Neural progenitor cell (in vitro differentiated cells): ENCODE data around the gene RND2. TPM values are rescaled to one million over a fixed set of nuclear protein-coding genes. Genes with fewer than 3 reads are reported as not detected.

Source experiments
- DNase-seq: peaks from one replicate; pipeline ENCODE4 v3.0.0-alpha.2; 2016; ENCODE audit warnings: low spot score
- H2AFZ ChIP-seq: fragments of 200-600 bp; sonication (generic); replicated peaks from 2 replicates; pipeline ENCODE4 v1.6.1; 2016; ENCODE audit warnings: antibody characterized with exemption
- H3F3A ChIP-seq: fragments of 200-600 bp; sonication (generic); 2 replicates; pipeline ENCODE4 v1.6.1; 2016; ENCODE audit warnings: antibody characterized with exemption, low read depth
- H3K27ac ChIP-seq: fragments of 200-600 bp; sonication (generic); 2 replicates; pipeline ENCODE4 v1.5.1; 2016; ENCODE audit warnings: mild to moderate bottlenecking
- H3K27me3 ChIP-seq: fragments of 200-600 bp; sonication (generic); 2 replicates; pipeline ENCODE4 v1.6.1; 2016; ENCODE audit warnings: mild to moderate bottlenecking, moderate library complexity
- H3K36me3 ChIP-seq: fragments of 200-600 bp; sonication (generic); 2 replicates; pipeline ENCODE4 v1.5.1; 2016
- H3K4me1 ChIP-seq: fragments of 200-600 bp; sonication (generic); 2 replicates; pipeline ENCODE4 v1.6.1; 2016; ENCODE audit warnings: mixed run types
- H3K4me2 ChIP-seq: fragments of 200-600 bp; sonication (generic); 2 replicates; pipeline ENCODE4 v1.6.1; 2016
- H3K4me3 ChIP-seq: fragments of 200-600 bp; sonication (generic); 2 replicates; pipeline ENCODE4 v1.5.1; 2016
- H3K79me2 ChIP-seq: fragments of 200-600 bp; sonication (generic); 2 replicates; pipeline ENCODE4 v1.6.1; 2016; ENCODE audit warnings: low read depth
- H3K9ac ChIP-seq: fragments of 200-600 bp; sonication (generic); 2 replicates; pipeline ENCODE4 v1.6.1; 2016
- H3K9me3 ChIP-seq: fragments of 200-600 bp; sonication (generic); 2 replicates; pipeline ENCODE4 v1.5.1; 2016; ENCODE audit warnings: low read depth
- H4K20me1 ChIP-seq: fragments of 200-600 bp; sonication (generic); 2 replicates; pipeline ENCODE4 v1.6.1; 2016; ENCODE audit warnings: low read depth
- H3K27ac Mint-ChIP-seq: 3 replicates; pipeline ENCODE4 v1.8.0; 2021; ENCODE audit warnings: mixed read lengths
- H3K27me3 Mint-ChIP-seq: 2 replicates; pipeline ENCODE4 v1.8.0; 2022; ENCODE audit warnings: low read depth, mild to moderate bottlenecking, inconsistent platforms, moderate library complexity, mixed read lengths; ENCODE audit not compliant: insufficient read depth
- H3K36me3 Mint-ChIP-seq: 3 replicates; pipeline ENCODE4 v1.8.0; 2021; ENCODE audit warnings: mixed read lengths
- H3K4me1 Mint-ChIP-seq: 3 replicates; pipeline ENCODE4 v1.8.0; 2021; ENCODE audit warnings: mixed read lengths
- H3K4me3 Mint-ChIP-seq: 3 replicates; pipeline ENCODE4 v1.8.0; 2021; ENCODE audit warnings: mild to moderate bottlenecking, moderate library complexity, mixed read lengths
- H3K9me3 Mint-ChIP-seq: 3 replicates; pipeline ENCODE4 v1.8.0; 2020; ENCODE audit warnings: mixed read lengths
- EZH2 ChIP-seq: fragments of 200-600 bp; sonication (generic); IDR thresholded peaks from 2 replicates; pipeline ENCODE4 v1.6.1; 2017; ENCODE audit warnings: antibody characterized with exemption, mild to moderate bottlenecking, moderate library complexity
- EZH2phosphoT487 ChIP-seq: fragments of 200-600 bp; sonication (generic); IDR thresholded peaks from 2 replicates; pipeline ENCODE4 v1.6.1; 2017; ENCODE audit warnings: antibody characterized with exemption
- total RNA-seq: library from RNA; depleted of rRNA; stranded (reverse); fragments of >200 nt; gene quantifications from 2 replicates; pipeline ENCODE4 v1.2.3, GENCODE V29; 2015; ENCODE audit warnings: low replicate concordance
- TF ChIP-seq, protein P1 (sequence below): fragments of 200-600 bp; sonication (generic); IDR thresholded peaks from 2 replicates; pipeline ENCODE4 v1.5.1; 2017; ENCODE audit warnings: antibody characterized with exemption, mild to moderate bottlenecking

Gene RND2
- total RNA-seq, 1 donor from 2014 or later = 35.0 TPM

DNA sequence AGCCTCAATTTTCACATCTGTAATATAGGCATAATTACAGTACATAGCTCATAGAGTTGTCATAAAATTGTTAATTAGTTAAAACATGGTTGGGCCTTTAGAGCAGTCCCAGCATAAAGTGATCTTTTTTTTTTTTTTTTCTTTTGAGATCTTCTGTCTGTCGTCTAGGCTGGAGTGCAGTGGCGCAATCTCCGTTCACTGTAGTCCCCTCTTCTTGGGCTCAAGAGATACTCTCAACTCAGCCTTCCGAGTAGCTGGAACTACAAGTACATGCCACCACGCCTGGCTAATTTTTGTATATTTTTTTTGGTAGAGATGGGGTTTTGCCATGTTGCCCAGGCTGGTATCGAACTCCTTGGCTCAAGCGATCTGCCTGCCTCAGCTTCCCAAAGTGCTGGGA, 31.0 kb downstream of the RND2 start:
- Histone ChIP-seq H3K4me3 (no peak overlapping the region), H3K4me1 (no peaks in the 10 kb centered on the region)
- TF ChIP-seq EZH2phosphoT487 (no peak), EZH2 (no peak)

DNA sequence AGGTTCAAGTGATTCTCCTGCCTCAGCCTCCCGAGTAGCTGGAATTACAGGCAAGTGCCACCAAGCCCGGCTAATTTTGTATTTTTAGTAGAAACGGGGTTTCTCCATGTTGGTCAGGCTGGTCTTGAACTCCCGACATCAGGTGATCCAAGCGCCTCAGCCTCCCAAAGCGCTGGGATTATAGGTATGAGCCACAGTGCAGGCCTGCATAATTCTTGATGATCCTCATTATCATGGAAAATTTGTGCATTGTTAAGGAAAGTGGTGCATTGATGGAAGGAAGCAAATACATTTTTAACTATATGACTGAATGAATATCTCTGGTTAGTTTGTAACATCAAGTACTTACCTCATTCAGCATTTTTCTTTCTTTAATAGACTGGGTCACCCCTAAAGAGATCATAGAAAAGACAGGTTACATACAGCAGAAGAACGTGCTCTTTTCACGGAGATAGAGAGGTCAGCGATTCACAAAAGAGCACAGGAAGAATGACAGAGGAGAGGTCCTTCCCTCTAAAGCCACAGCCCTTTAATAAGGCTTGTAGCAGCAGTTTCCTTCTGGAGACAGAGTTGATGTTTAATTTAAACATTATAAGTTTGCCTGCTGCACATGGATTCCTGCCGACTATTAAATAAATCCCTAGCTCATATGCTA, 38.1 kb downstream of the RND2 start:
- Mint-ChIP-seq H3K9me3 (no peaks in the 10 kb centered on the region), H3K27ac (no peak overlapping the region), H3K27me3 (no peaks in the 10 kb centered on the region), H3K4me1 (peaks cover 7% of the 10 kb centered on the region), H3K4me3 (no peak overlapping the region), H3K36me3 (peaks cover 13% of the 10 kb centered on the region)
- Histone ChIP-seq H3F3A (peaks cover 6% of the 10 kb centered on the region), H3K79me2 (no peaks in the 10 kb centered on the region), H3K4me3 (no peak overlapping the region), H3K27ac (no peak overlapping the region), H3K9ac (peak overlapping the region; percentile 20), H3K4me1 (no peaks in the 10 kb centered on the region), H3K9me3 (no peaks in the 10 kb centered on the region), H4K20me1 (no peaks in the 10 kb centered on the region), H3K4me2 (no peak overlapping the region), H3K27me3 (no peaks in the 10 kb centered on the region), H3K36me3 (peaks cover 7% of the 10 kb centered on the region), H2AFZ (no peak overlapping the region)
- DNase-seq = no peak
- TF ChIP-seq EZH2phosphoT487 = no peak
- TF ChIP-seq EZH2 = no peak
- TF ChIP-seq, protein P1, sequence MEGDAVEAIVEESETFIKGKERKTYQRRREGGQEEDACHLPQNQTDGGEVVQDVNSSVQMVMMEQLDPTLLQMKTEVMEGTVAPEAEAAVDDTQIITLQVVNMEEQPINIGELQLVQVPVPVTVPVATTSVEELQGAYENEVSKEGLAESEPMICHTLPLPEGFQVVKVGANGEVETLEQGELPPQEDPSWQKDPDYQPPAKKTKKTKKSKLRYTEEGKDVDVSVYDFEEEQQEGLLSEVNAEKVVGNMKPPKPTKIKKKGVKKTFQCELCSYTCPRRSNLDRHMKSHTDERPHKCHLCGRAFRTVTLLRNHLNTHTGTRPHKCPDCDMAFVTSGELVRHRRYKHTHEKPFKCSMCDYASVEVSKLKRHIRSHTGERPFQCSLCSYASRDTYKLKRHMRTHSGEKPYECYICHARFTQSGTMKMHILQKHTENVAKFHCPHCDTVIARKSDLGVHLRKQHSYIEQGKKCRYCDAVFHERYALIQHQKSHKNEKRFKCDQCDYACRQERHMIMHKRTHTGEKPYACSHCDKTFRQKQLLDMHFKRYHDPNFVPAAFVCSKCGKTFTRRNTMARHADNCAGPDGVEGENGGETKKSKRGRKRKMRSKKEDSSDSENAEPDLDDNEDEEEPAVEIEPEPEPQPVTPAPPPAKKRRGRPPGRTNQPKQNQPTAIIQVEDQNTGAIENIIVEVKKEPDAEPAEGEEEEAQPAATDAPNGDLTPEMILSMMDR = no peak

More for the DNA sequence above, 31.0 kb downstream of the RND2 start:
- no peak overlapping the region for H3K27ac ChIP-seq
- no peaks in the 10 kb centered on the region for H4K20me1 ChIP-seq
- no peaks in the 10 kb centered on the region for H3K36me3 ChIP-seq
- H3K9ac ChIP-seq = no peak overlapping the region
- H3K9me3 ChIP-seq = no peaks in the 10 kb centered on the region
- no peaks in the 10 kb centered on the region for H3K27me3 ChIP-seq
- peaks cover 20% of the 10 kb centered on the region for H3K36me3 Mint-ChIP-seq
- H3K79me2 ChIP-seq = no peaks in the 10 kb centered on the region
- H3K4me3 Mint-ChIP-seq = no peak overlapping the region
- H3K9me3 Mint-ChIP-seq = no peaks in the 10 kb centered on the region
- DNase-seq = no peak
- no peaks in the 10 kb centered on the region for H3K4me1 Mint-ChIP-seq
- H3F3A ChIP-seq = no peaks in the 10 kb centered on the region
- peaks cover 3% of the 10 kb centered on the region for H3K27me3 Mint-ChIP-seq
- H3K27ac Mint-ChIP-seq = no peak overlapping the region
- no peak overlapping the region for H2AFZ ChIP-seq
- no peak overlapping the region for H3K4me2 ChIP-seq

- Histone ChIP-seq H3K79me2 (no peaks in the 10 kb centered on the region), H3K4me3 (no peak overlapping the region), H3K9ac (no peak overlapping the region), H2AFZ (no peak overlapping the region), H3K36me3 (peaks cover 9% of the 10 kb centered on the region), H3F3A (peaks cover 9% of the 10 kb centered on the region), H4K20me1 (no peaks in the 10 kb centered on the region), H3K27ac (no peak overlapping the region), H3K4me2 (no peak overlapping the region), H3K27me3 (no peaks in the 10 kb centered on the region), H3K4me1 (no peaks in the 10 kb centered on the region), H3K9me3 (no peaks in the 10 kb centered on the region)
- Mint-ChIP-seq H3K9me3 (no peaks in the 10 kb centered on the region), H3K4me3 (no peak overlapping the region), H3K27me3 (no peaks in the 10 kb centered on the region), H3K27ac (no peak overlapping the region), H3K4me1 (peaks cover 12% of the 10 kb centered on the region), H3K36me3 (peaks cover 8% of the 10 kb centered on the region)
- TF ChIP-seq, protein P1 = no peak
- TF ChIP-seq EZH2phosphoT487 (no peak), EZH2 (no peak)
- DNase-seq = no peak
Measured at GRCh38 chr17:43068570-43069367, 43.7 kb downstream of the RND2 start.
